ENCODE measurements around the gene IMMP2L.

IMMP2L gene

GRCh38 chr7:111210996-111211395 is 351.3 kb downstream of the IMMP2L start:
- DNase-seq (ENCODE audit: low read depth): no peak

- DNase-seq (ENCODE audit: low read depth): no peak
Observed at GRCh38 chr7:111210043-111210442, 352.2 kb downstream of the IMMP2L start.

GRCh38 chr7:111205251-111205650 is 357.0 kb downstream of the IMMP2L start:
- DNase-seq (ENCODE audit: low read depth): no peak

GRCh38 chr7:111202321-111202720 is 360.0 kb downstream of the IMMP2L start:
- DNase-seq (ENCODE audit: low read depth): no peak

GRCh38 chr7:111199643-111200042 is 362.6 kb downstream of the IMMP2L start:
- DNase-seq (ENCODE audit: low read depth): no peak

GRCh38 chr7:111198255-111198654 is 364.0 kb downstream of the IMMP2L start:
- no peak for DNase-seq (ENCODE audit: low read depth)

- no peak for DNase-seq (ENCODE audit: low read depth)
Observed at GRCh38 chr7:111196655-111197054, 365.6 kb downstream of the IMMP2L start.

- no peak for DNase-seq (ENCODE audit: low read depth)
Observed at GRCh38 chr7:111192614-111193413, 369.5 kb downstream of the IMMP2L start.

GRCh38 chr7:111190804-111191203 is 371.5 kb downstream of the IMMP2L start:
- DNase-seq (ENCODE audit: low read depth): no peak

GRCh38 chr7:111184987-111185386 is 377.3 kb downstream of the IMMP2L start:
- DNase-seq (ENCODE audit: low read depth): no peak

- DNase-seq (ENCODE audit: low read depth): no peak
Observed at GRCh38 chr7:111183321-111183720, 379.0 kb downstream of the IMMP2L start.

GRCh38 chr7:111180338-111180737 is 382.0 kb downstream of the IMMP2L start:
- no peak for DNase-seq (ENCODE audit: low read depth)

- DNase-seq (ENCODE audit: low read depth): no peak
Observed at GRCh38 chr7:111175908-111176441, 386.3 kb downstream of the IMMP2L start.

- no peak for DNase-seq (ENCODE audit: low read depth)
Observed at GRCh38 chr7:111174510-111174909, 387.8 kb downstream of the IMMP2L start.

- DNase-seq (ENCODE audit: low read depth): no peak
Observed at GRCh38 chr7:111173990-111174389, 388.3 kb downstream of the IMMP2L start.

GRCh38 chr7:111173528-111173927 is 388.8 kb downstream of the IMMP2L start:
- DNase-seq (ENCODE audit: low read depth): no peak

- no peak for DNase-seq (ENCODE audit: low read depth)
Observed at GRCh38 chr7:111172564-111173257, 389.6 kb downstream of the IMMP2L start.

- DNase-seq (ENCODE audit: low read depth): no peak
Observed at GRCh38 chr7:111168182-111168581, 394.1 kb downstream of the IMMP2L start.

- DNase-seq (ENCODE audit: low read depth): no peak
Observed at GRCh38 chr7:111164442-111164841, 397.9 kb downstream of the IMMP2L start.

GRCh38 chr7:111162692-111163091 is 399.6 kb downstream of the IMMP2L start:
- no peak for DNase-seq (ENCODE audit: low read depth)

- DNase-seq (ENCODE audit: low read depth): no peak
Observed at GRCh38 chr7:111160297-111160696, 402.0 kb downstream of the IMMP2L start.

GRCh38 chr7:111159426-111159825 is 402.9 kb downstream of the IMMP2L start:
- no peak for DNase-seq (ENCODE audit: low read depth)

- no peak for DNase-seq (ENCODE audit: low read depth)
Observed at GRCh38 chr7:111150709-111151108, 411.6 kb downstream of the IMMP2L start.
